Measurements from ENCODE around the gene FARP1.

Gene FARP1

DNA sequence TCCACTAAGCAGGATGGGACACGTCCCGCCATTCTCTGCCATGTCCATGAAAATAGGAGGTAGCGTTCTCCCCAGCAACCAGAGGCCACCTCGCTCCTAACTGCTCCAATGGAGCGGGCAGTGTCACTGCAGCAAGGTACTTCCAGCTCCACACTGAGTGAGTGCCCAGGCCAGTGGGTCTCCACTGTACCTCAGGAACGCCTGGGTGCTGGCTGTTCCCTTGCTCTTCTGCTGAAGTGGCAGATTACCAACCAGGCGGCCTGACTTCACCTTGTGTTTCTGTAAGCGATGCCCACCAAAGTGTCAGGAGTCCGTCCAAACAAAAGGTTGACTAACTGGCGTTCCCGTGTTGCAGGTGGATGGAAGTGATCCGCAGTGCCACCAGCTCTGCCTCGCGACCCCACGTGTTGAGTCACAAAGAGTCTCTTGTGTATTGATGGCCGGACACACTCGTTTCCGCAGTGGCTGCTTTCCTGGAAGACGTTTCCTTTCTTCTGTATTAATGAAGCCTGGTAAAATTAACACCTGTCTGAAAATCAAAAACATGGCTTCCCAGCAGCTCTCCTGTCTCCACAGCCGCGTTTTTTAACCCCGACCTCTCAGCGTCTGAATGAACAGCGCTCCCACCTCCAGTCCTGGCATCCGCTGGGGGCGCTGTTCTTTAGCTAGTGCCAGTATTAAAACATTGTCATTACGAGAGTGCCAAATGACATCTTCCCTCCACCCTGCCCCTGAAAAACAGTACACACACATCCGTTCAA lies 305.2 kb downstream of the FARP1 start:
- Histone ChIP-seq H2BK120ac (ENCODE audit: insufficient read depth, low read length, poor library complexity) (no peak overlapping the region), H3K9ac (ENCODE audit: low read length) (no peak overlapping the region), H3K18ac (ENCODE audit: low read length) (no peak overlapping the region), H3K27ac (ENCODE audit: low read depth, low read length) (no peak overlapping the region), H3K4me1 (ENCODE audit: control insufficient read depth in 1 of 2, insufficient read depth in 2 of 2, low read length in 2 of 2) (peaks cover 8 to 15% of the 10 kb centered on the region in 2 experiments), H3K79me2 (ENCODE audit: control insufficient read depth, insufficient read depth, low read length, poor library complexity) (peaks cover 3% of the 10 kb centered on the region), H3K9me3 (ENCODE audit: insufficient read depth, low read depth, low read length) (peaks cover 2% of the 10 kb centered on the region), H4K91ac (ENCODE audit: low read depth, low read length) (no peak overlapping the region), H3K4me3 (ENCODE audit: low read depth, low read length) (no peak overlapping the region), H3K4ac (ENCODE audit: low read depth, low read length) (no peak overlapping the region), H3K27me3 (ENCODE audit: insufficient read depth, low read length) (no peaks in the 10 kb centered on the region), H4K8ac (ENCODE audit: low read depth, low read length) (no peak overlapping the region), H4K12ac (ENCODE audit: low read depth, low read length) (no peak overlapping the region), H3K14ac (ENCODE audit: low read length) (no peak overlapping the region), H2AFZ (ENCODE audit: insufficient read depth, low read length, poor library complexity) (no peak overlapping the region), H2AK5ac (ENCODE audit: low read length) (no peak overlapping the region), H3K4me2 (ENCODE audit: low read length) (no peak overlapping the region), H3K23ac (ENCODE audit: low read length) (no peak overlapping the region), H2BK5ac (ENCODE audit: low read depth, low read length, poor library complexity) (no peak overlapping the region), H3K79me1 (ENCODE audit: low read length) (no peaks in the 10 kb centered on the region), H2BK12ac (ENCODE audit: low read length) (no peak overlapping the region), H3K36me3 (ENCODE audit: control insufficient read depth in 1 of 2, insufficient read depth in 2 of 2, low read length in 2 of 2) (peaks cover 51 to 59% of the 10 kb centered on the region in 2 experiments)
- WGBS (ENCODE audit: extremely low coverage, insufficient coverage, insufficient read length), result no CpG with 5 or more reads among the region's 28 CpGs
- no peak for DNase-seq

DNA sequence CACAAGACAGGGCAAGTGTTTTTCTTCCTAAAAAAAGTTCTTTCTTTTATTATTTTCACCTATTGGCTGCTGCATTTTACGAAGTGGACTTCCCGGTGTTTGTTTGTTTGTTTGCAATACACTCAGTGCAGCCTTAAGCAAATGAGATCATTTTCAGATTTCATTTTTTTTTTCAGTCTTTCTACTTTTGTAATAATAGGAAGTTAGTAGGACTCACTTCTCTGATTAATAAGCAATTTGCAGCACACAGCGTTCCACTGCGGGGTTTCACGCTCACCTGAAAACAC lies 305.7 kb downstream of the FARP1 start:
- no peak overlapping the region for H2BK12ac ChIP-seq (ENCODE audit: low read length)
- H3K9me3 ChIP-seq (ENCODE audit: insufficient read depth, low read depth, low read length), result peaks cover 2% of the 10 kb centered on the region
- peaks cover 3% of the 10 kb centered on the region for H3K79me2 ChIP-seq (ENCODE audit: control insufficient read depth, insufficient read depth, low read length, poor library complexity)
- no peak overlapping the region for H4K12ac ChIP-seq (ENCODE audit: low read depth, low read length)
- no peak overlapping the region for H3K4me3 ChIP-seq (ENCODE audit: low read depth, low read length)
- no peaks in the 10 kb centered on the region for H3K27me3 ChIP-seq (ENCODE audit: insufficient read depth, low read length)
- H3K14ac ChIP-seq (ENCODE audit: low read length), result no peak overlapping the region
- no peak overlapping the region for H2BK120ac ChIP-seq (ENCODE audit: insufficient read depth, low read length, poor library complexity)
- no peak overlapping the region for H3K18ac ChIP-seq (ENCODE audit: low read length)
- no peak overlapping the region for H4K8ac ChIP-seq (ENCODE audit: low read depth, low read length)
- no peak overlapping the region for H2AK5ac ChIP-seq (ENCODE audit: low read length)
- peaks cover 4 to 10% of the 10 kb centered on the region in 2 experiments for H3K4me1 ChIP-seq (ENCODE audit: control insufficient read depth in 1 of 2, insufficient read depth in 2 of 2, low read length in 2 of 2)
- no peak for DNase-seq
- no peak overlapping the region for H2BK5ac ChIP-seq (ENCODE audit: low read depth, low read length, poor library complexity)
- H3K9ac ChIP-seq (ENCODE audit: low read length), result no peak overlapping the region
- H4K91ac ChIP-seq (ENCODE audit: low read depth, low read length), result no peak overlapping the region
- WGBS (ENCODE audit: extremely low coverage, insufficient coverage, insufficient read length), result no CpG with 5 or more reads among the region's 5 CpGs
- H3K36me3 ChIP-seq (ENCODE audit: control insufficient read depth in 1 of 2, insufficient read depth in 2 of 2, low read length in 2 of 2), result peaks cover 51 to 61% of the 10 kb centered on the region in 2 experiments
- H3K23ac ChIP-seq (ENCODE audit: low read length), result no peak overlapping the region
- H3K27ac ChIP-seq (ENCODE audit: low read depth, low read length), result no peak overlapping the region
- H3K79me1 ChIP-seq (ENCODE audit: low read length), result no peaks in the 10 kb centered on the region
- H3K4me2 ChIP-seq (ENCODE audit: low read length), result no peak overlapping the region
- no peak overlapping the region for H3K4ac ChIP-seq (ENCODE audit: low read depth, low read length)
- no peak overlapping the region for H2AFZ ChIP-seq (ENCODE audit: insufficient read depth, low read length, poor library complexity)

DNA sequence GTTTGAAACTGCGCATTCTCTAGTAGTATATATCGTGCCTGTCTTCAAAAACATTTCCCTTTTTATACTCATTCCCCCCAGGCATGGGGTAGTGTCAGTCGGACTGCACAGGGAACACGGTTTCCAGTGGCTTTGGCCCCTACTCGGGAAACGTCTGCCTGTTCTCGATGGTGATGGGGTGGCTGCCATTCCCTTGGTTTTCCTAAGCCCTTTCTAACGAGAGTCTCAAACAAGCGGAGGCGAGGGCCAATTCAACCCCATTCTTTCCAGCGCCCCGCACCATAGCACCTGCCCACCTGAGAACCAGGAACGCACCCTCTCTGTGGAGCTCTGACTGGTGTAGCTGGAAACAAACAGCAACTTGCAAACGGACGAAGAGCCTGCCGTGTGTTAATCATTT lies 306.4 kb downstream of the FARP1 start:
- Histone ChIP-seq H2BK5ac (ENCODE audit: low read depth, low read length, poor library complexity) (no peak overlapping the region), H2AFZ (ENCODE audit: insufficient read depth, low read length, poor library complexity) (no peak overlapping the region), H3K4me1 (ENCODE audit: control insufficient read depth in 1 of 2, insufficient read depth in 2 of 2, low read length in 2 of 2) (peaks cover 4 to 8% of the 10 kb centered on the region in 2 experiments), H2BK12ac (ENCODE audit: low read length) (no peak overlapping the region), H3K27ac (ENCODE audit: low read depth, low read length) (no peak overlapping the region), H3K23ac (ENCODE audit: low read length) (no peak overlapping the region), H3K14ac (ENCODE audit: low read length) (no peak overlapping the region), H3K36me3 (ENCODE audit: control insufficient read depth in 1 of 2, insufficient read depth in 2 of 2, low read length in 2 of 2) (peaks cover 49 to 57% of the 10 kb centered on the region in 2 experiments), H3K18ac (ENCODE audit: low read length) (no peak overlapping the region), H3K79me1 (ENCODE audit: low read length) (no peaks in the 10 kb centered on the region), H3K4me2 (ENCODE audit: low read length) (no peak overlapping the region), H3K27me3 (ENCODE audit: insufficient read depth, low read length) (no peaks in the 10 kb centered on the region), H2AK5ac (ENCODE audit: low read length) (no peak overlapping the region), H3K9ac (ENCODE audit: low read length) (no peak overlapping the region), H4K91ac (ENCODE audit: low read depth, low read length) (no peak overlapping the region), H3K4me3 (ENCODE audit: low read depth, low read length) (no peak overlapping the region), H4K12ac (ENCODE audit: low read depth, low read length) (no peak overlapping the region), H3K79me2 (ENCODE audit: control insufficient read depth, insufficient read depth, low read length, poor library complexity) (peaks cover 3% of the 10 kb centered on the region), H4K8ac (ENCODE audit: low read depth, low read length) (no peak overlapping the region), H3K9me3 (ENCODE audit: insufficient read depth, low read depth, low read length) (peaks cover 2% of the 10 kb centered on the region), H2BK120ac (ENCODE audit: insufficient read depth, low read length, poor library complexity) (no peak overlapping the region), H3K4ac (ENCODE audit: low read depth, low read length) (no peak overlapping the region)
- DNase-seq, result no peak
- WGBS (ENCODE audit: extremely low coverage, insufficient coverage, insufficient read length), result no CpG with 5 or more reads among the region's 16 CpGs

DNA sequence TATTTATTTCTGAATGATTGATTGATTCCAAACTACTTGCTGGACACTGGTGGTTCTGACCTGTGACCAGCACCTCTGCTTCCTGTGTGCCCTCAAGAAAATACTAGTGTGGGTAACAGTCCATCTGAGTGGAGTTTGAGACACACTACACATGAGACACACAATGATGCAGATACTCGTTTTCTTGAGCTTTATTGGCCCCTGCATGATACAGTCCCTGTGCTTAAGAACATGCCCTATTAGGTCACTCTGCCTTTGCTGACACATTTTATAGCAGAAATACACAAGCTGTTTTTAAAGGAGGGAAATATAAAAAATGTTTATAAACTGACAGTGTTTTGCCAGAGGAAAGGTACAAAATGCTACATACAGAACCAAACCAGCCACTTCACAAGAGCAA lies 307.1 kb downstream of the FARP1 start:
- peaks cover 4 to 8% of the 10 kb centered on the region in 2 experiments for H3K4me1 ChIP-seq (ENCODE audit: control insufficient read depth in 1 of 2, insufficient read depth in 2 of 2, low read length in 2 of 2)
- no peak for DNase-seq
- no peak overlapping the region for H4K91ac ChIP-seq (ENCODE audit: low read depth, low read length)
- peaks cover 2% of the 10 kb centered on the region for H3K9me3 ChIP-seq (ENCODE audit: insufficient read depth, low read depth, low read length)
- H3K4ac ChIP-seq (ENCODE audit: low read depth, low read length), result no peak overlapping the region
- H3K27ac ChIP-seq (ENCODE audit: low read depth, low read length), result no peak overlapping the region
- H3K36me3 ChIP-seq (ENCODE audit: control insufficient read depth in 1 of 2, insufficient read depth in 2 of 2, low read length in 2 of 2), result peaks cover 49 to 56% of the 10 kb centered on the region in 2 experiments
- H3K27me3 ChIP-seq (ENCODE audit: insufficient read depth, low read length), result no peaks in the 10 kb centered on the region
- H2BK120ac ChIP-seq (ENCODE audit: insufficient read depth, low read length, poor library complexity), result no peak overlapping the region
- no peak overlapping the region for H3K4me2 ChIP-seq (ENCODE audit: low read length)
- H2BK12ac ChIP-seq (ENCODE audit: low read length), result no peak overlapping the region
- peaks cover 3% of the 10 kb centered on the region for H3K79me2 ChIP-seq (ENCODE audit: control insufficient read depth, insufficient read depth, low read length, poor library complexity)
- no peak overlapping the region for H2BK5ac ChIP-seq (ENCODE audit: low read depth, low read length, poor library complexity)
- no CpG with 5 or more reads among the region's 1 CpG for whole genome bisulfite sequencing (ENCODE audit: extremely low coverage, insufficient coverage, insufficient read length)
- no peak overlapping the region for H2AFZ ChIP-seq (ENCODE audit: insufficient read depth, low read length, poor library complexity)
- no peaks in the 10 kb centered on the region for H3K79me1 ChIP-seq (ENCODE audit: low read length)
- no peak overlapping the region for H3K18ac ChIP-seq (ENCODE audit: low read length)
- no peak overlapping the region for H3K4me3 ChIP-seq (ENCODE audit: low read depth, low read length)
- H4K12ac ChIP-seq (ENCODE audit: low read depth, low read length), result no peak overlapping the region
- H3K23ac ChIP-seq (ENCODE audit: low read length), result no peak overlapping the region
- no peak overlapping the region for H4K8ac ChIP-seq (ENCODE audit: low read depth, low read length)
- H2AK5ac ChIP-seq (ENCODE audit: low read length), result no peak overlapping the region
- H3K14ac ChIP-seq (ENCODE audit: low read length), result no peak overlapping the region
- no peak overlapping the region for H3K9ac ChIP-seq (ENCODE audit: low read length)

All from trophoblast cell (in vitro differentiated cells and primary cell).